Kidney (tissue), 14 donors: ENCODE measurements around the gene CAMKMT. TPM values are rescaled to one million over a fixed set of nuclear protein-coding genes. Genes with fewer than 3 reads are reported as not detected.

Experiments
- DNase-seq, 5 donors: peaks; one replicate each; pipeline ENCODE4 v3.0.0-alpha.2; 2013 to 2020
- FAIRE-seq: peaks from 2 replicates; lab custom pipeline; 2012; peaks lifted over from hg19 to GRCh38; lab: Jason Lieb, UNC
- H3K27ac ChIP-seq, 2 donors: one replicate each; pipeline ENCODE4 v1.7.0; 2013; ENCODE audit warnings: low read depth in 2 of 2, low read length in 2 of 2, inconsistent platforms in 1 of 2
- H3K27me3 ChIP-seq: one replicate; pipeline ENCODE4 v1.7.1; 2013; ENCODE audit warnings: low read length, inconsistent platforms; ENCODE audit not compliant: control insufficient read depth, insufficient read depth
- H3K36me3 ChIP-seq, 3 donors: one replicate each; pipeline versions ENCODE4 v1.7.0 to v1.7.1; 2013; ENCODE audit warnings: low read length in 3 of 3, control low read depth in 1 of 3, inconsistent platforms in 1 of 3; ENCODE audit not compliant: insufficient read depth in 3 of 3, control insufficient read depth in 2 of 3
- H3K4me1 ChIP-seq, 3 donors: one replicate each; pipeline versions ENCODE4 v1.7.0 to v1.7.1; 2013; ENCODE audit warnings: low read length in 3 of 3, inconsistent platforms in 1 of 3, low read depth in 1 of 3; ENCODE audit not compliant: control insufficient read depth in 2 of 3, insufficient read depth in 2 of 3
- H3K4me3 ChIP-seq, 3 donors: one replicate each; pipeline versions ENCODE4 v1.7.0 to v1.8.1; 2013; ENCODE audit warnings: low read length in 3 of 3, control low read depth in 1 of 3, inconsistent platforms in 1 of 3
- H3K9ac ChIP-seq, 3 donors: one replicate each; pipeline versions ENCODE4 v1.7.0 to v1.7.1; 2013; ENCODE audit warnings: low read length in 3 of 3, control low read depth in 1 of 3, inconsistent platforms in 1 of 3
- H3K9me3 ChIP-seq, 3 donors: one replicate each; pipeline versions ENCODE4 v1.7.0 to v1.7.1; 2013; ENCODE audit warnings: low read length in 3 of 3, control low read depth in 1 of 3, inconsistent platforms in 1 of 3; ENCODE audit not compliant: control insufficient read depth in 2 of 3, insufficient read depth in 1 of 3
- intact Hi-C: fragments of 100-400 bp; cut with DNase I; formaldehyde crosslinking; loops from one replicate; pipeline ENCODE4 v1.11.1; 2022
- polyA plus RNA-seq: library from polyadenylated mRNA; stranded (reverse); fragments of 350-450 nt; fragmentation: Illumina TruSeq; extraction: RNeasy Lipid Tissue Mini Kit (QIAGEN cat#74804); gene quantifications from one replicate; pipeline ENCODE4 v1.2.3, GENCODE V29; 2014; ENCODE audit warnings: low read depth, low replicate concordance; ENCODE audit not compliant: insufficient read depth
- total RNA-seq: library from RNA; stranded (reverse); fragmentation: NEBNext Ultra II Directional; extraction: Animal tissue kit (Norgen Biotek cat#: 25700); gene quantifications from one replicate; pipeline ENCODE4 v1.2.1, GENCODE V29; 2021
- TF ChIP-seq, protein P1 (sequence below): IDR thresholded peaks from 3 replicates; pipeline ENCODE4 v1.5.1; 2012; ENCODE audit warnings: mild to moderate bottlenecking, moderate library complexity, borderline replicate concordance; ENCODE audit not compliant: insufficient read depth; ENCODE audit errors: extremely low read depth
- donor health status: control.
- donor health status: control.
- donor health status: control.
- donor health status: control.
- donor health status: control.
- donor health status: DM: yes; HTN: yes; CAD: no.
- donor health status: Normal renal cell carcinoma (clear cell type).

Gene CAMKMT
- total and polyA plus RNA-seq, 2 donors from 2014 or later: 9.9 to 14.5 TPM

DNA sequence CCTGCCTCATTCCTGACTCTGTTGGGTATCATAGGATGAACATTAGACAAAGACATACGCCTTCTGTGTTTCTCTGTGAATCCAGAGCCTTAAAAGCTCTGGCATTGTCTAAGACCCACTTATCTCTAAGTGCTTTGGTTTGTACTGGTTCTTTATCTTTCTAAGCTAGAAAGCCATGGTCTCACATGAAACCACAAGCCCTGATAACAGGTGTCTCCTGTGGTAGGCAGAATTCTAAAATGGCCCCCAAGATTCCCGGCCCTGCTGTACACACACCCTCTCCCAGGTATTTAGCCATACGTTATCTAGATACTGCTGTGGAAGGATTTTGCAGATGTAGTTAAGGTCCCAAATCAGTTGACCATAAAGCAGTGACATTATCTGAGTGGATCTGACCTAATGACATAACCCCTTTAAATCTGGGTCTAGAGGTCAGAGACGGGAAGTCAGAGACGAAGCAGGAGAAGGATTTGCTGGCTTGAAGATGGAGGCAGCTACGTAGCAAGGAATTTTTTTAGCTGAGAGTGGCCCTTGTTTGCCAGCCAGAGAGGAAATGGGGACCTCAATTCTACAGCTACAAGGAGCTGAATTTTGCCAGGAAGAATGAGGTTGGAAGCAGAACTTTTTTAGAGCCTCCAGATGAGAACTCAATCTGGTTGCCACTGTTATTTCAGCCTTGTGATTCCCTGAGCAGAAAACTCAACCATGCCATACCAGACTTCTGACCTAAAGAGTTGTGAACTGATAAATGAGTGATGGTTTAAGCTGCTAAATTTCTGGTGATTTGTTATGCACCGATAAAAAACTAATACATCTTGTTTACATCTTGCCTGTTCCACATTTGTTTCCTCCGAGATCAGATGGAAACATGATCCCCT is 186.7 kb downstream of the CAMKMT start:
- Histone ChIP-seq H3K4me3 (no peak overlapping the region), H3K9me3 (no peaks in the 10 kb centered on the region), H3K4me1 (no peaks in the 10 kb centered on the region), H3K27me3 (no peaks in the 10 kb centered on the region), H3K9ac (no peak overlapping the region), H3K36me3 (no peaks in the 10 kb centered on the region), H3K27ac (no peak overlapping the region)
- FAIRE-seq (no peak), DNase-seq (no peak)
- intact Hi-C loops: no loop called here
- TF ChIP-seq, protein P1, sequence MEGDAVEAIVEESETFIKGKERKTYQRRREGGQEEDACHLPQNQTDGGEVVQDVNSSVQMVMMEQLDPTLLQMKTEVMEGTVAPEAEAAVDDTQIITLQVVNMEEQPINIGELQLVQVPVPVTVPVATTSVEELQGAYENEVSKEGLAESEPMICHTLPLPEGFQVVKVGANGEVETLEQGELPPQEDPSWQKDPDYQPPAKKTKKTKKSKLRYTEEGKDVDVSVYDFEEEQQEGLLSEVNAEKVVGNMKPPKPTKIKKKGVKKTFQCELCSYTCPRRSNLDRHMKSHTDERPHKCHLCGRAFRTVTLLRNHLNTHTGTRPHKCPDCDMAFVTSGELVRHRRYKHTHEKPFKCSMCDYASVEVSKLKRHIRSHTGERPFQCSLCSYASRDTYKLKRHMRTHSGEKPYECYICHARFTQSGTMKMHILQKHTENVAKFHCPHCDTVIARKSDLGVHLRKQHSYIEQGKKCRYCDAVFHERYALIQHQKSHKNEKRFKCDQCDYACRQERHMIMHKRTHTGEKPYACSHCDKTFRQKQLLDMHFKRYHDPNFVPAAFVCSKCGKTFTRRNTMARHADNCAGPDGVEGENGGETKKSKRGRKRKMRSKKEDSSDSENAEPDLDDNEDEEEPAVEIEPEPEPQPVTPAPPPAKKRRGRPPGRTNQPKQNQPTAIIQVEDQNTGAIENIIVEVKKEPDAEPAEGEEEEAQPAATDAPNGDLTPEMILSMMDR: no peak

DNA sequence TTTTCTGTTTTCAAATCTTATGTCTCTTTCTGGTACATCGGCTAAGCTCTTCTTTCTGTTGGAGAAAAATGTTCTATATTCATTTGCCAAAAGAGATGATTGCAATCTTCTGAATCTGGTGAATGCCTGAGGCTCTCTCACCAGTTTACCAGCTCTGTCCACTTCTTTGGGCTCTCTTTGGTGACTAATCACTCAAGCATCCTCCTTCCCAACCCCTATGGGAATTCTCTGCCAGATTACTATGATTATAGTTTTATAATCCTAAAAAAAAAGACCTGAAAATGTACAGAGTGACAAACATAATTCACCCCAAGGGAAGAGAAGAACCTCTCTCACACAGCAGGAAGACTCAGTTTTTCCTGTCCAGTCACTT is 187.3 kb downstream of the CAMKMT start:
- no peak for FAIRE-seq

DNA sequence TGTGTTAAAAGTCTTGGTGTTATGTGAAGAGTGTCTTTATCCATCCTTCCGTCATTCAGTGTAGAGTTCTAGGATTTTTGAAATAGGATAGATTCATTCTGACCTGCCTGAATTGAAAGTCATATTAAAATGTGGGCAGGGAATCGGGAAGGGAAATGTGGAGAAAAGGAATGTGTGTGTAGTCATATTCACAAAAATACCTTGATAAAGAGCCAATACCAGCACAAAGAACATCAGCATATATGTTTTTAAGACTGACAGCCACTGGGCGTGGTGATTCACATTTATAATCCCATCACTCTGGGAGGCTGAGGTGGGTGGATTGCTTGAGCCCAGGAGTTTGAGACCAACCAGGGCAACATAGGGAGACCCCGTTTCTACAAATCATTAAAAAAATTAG is 188.1 kb downstream of the CAMKMT start:
- no peaks in the 10 kb centered on the region for H3K9me3 ChIP-seq
- H3K27me3 ChIP-seq: no peaks in the 10 kb centered on the region
- H3K27ac ChIP-seq: no peak overlapping the region
- no peaks in the 10 kb centered on the region for H3K36me3 ChIP-seq
- DNase-seq: no peak
- FAIRE-seq: no peak
- no peak overlapping the region for H3K9ac ChIP-seq
- TF ChIP-seq, protein P1: no peak
- no peaks in the 10 kb centered on the region for H3K4me1 ChIP-seq
- intact Hi-C loops: no loop called here
- no peak overlapping the region for H3K4me3 ChIP-seq

More for the DNA sequence above, 187.3 kb downstream of the CAMKMT start:
- no peaks in the 10 kb centered on the region for H3K36me3 ChIP-seq
- H3K9me3 ChIP-seq: no peaks in the 10 kb centered on the region
- DNase-seq: no peak
- no peak overlapping the region for H3K27ac ChIP-seq
- intact Hi-C loops: no loop called here
- TF ChIP-seq, protein P1: no peak
- H3K27me3 ChIP-seq: no peaks in the 10 kb centered on the region
- no peak overlapping the region for H3K4me3 ChIP-seq
- no peak overlapping the region for H3K9ac ChIP-seq
- H3K4me1 ChIP-seq: no peaks in the 10 kb centered on the region
